Endodermal cell (in vitro differentiated cells): ENCODE data around the gene ATAD3B. TPM values are rescaled to one million over a fixed set of nuclear protein-coding genes. Genes with fewer than 3 reads are reported as not detected.

Experiments
- DNase-seq: peaks from one replicate; pipeline ENCODE4 v3.0.0-alpha.2; 2017
- H3K27ac ChIP-seq: 2 replicates; pipeline ENCODE4 v1.5.1; 2013; ENCODE audit warnings: mild to moderate bottlenecking, low read depth, low read length, moderate library complexity
- H3K27me3 ChIP-seq: 2 replicates; pipeline ENCODE4 v1.6.1; 2013; ENCODE audit warnings: mild to moderate bottlenecking, low read length, moderate library complexity; ENCODE audit not compliant: insufficient read depth, control insufficient read depth, poor library complexity, severe bottlenecking
- H3K36me3 ChIP-seq: 2 replicates; pipeline ENCODE4 v1.7.0; 2013; ENCODE audit warnings: mild to moderate bottlenecking, low read length, moderate library complexity; ENCODE audit not compliant: control insufficient read depth, insufficient read depth
- H3K4me1 ChIP-seq: one replicate; pipeline ENCODE4 v1.7.0; 2013; ENCODE audit warnings: low read length; ENCODE audit not compliant: control insufficient read depth, insufficient read depth
- H3K4me3 ChIP-seq: 2 replicates; pipeline ENCODE4 v1.5.1; 2013; ENCODE audit warnings: mild to moderate bottlenecking, low read length, moderate library complexity
- H3K9ac ChIP-seq: 2 replicates; pipeline ENCODE4 v1.6.1; 2013; ENCODE audit warnings: mild to moderate bottlenecking, low read length, moderate library complexity; ENCODE audit not compliant: poor library complexity, severe bottlenecking; ENCODE audit errors: extremely low read depth
- H3K9me3 ChIP-seq: 2 replicates; pipeline ENCODE4 v1.6.1; 2013; ENCODE audit warnings: mild to moderate bottlenecking, low read length, moderate library complexity; ENCODE audit not compliant: control insufficient read depth
- H3K27ac Mint-ChIP-seq: 2 replicates; pipeline ENCODE4 v1.8.0; 2020; ENCODE audit warnings: mixed read lengths
- H3K27me3 Mint-ChIP-seq: 2 replicates; pipeline ENCODE4 v1.8.0; 2021; ENCODE audit warnings: mild to moderate bottlenecking, mixed read lengths; ENCODE audit not compliant: insufficient read depth
- H3K36me3 Mint-ChIP-seq: 2 replicates; pipeline ENCODE4 v1.8.0; 2020; ENCODE audit warnings: low read depth, mixed read lengths
- H3K4me1 Mint-ChIP-seq: 2 replicates; pipeline ENCODE4 v1.8.0; 2020; ENCODE audit warnings: mixed read lengths
- H3K4me3 Mint-ChIP-seq: 2 replicates; pipeline ENCODE4 v1.8.0; 2020; ENCODE audit warnings: mild to moderate bottlenecking, moderate library complexity, mixed read lengths
- H3K9me3 Mint-ChIP-seq: 2 replicates; pipeline ENCODE4 v1.8.0; 2020; ENCODE audit warnings: mild to moderate bottlenecking, mixed read lengths
- WGBS, 2 experiments: methylation state at CpG; one replicate each; pipeline versions ENCODE4 v1.1.5 to v1.1.7; 2013; ENCODE audit warnings: missing lambda C conversion rate in 2 of 2, mixed read lengths in 1 of 2; ENCODE audit not compliant: insufficient coverage in 1 of 2, insufficient read length in 1 of 2; 5-methylcytosine and 5-hydroxymethylcytosine counted together
- total RNA-seq, 2 donors: library from RNA; stranded (reverse); fragmentation: NEBNext Ultra II Directional in 1 of 2; extraction: Animal tissue kit (Norgen Biotek cat#: 25700) in 1 of 2; gene quantifications; 2 replicates in 1 of 2; 3 replicates in 1 of 2; pipeline ENCODE4 v1.2.1, GENCODE V29; 2021
- TF ChIP-seq, protein P1 (sequence below): fragments of 200-600 bp; sonication (generic); conservative IDR thresholded peaks from 2 replicates; pipeline ENCODE4 v1.5.0; 2021; ENCODE audit warnings: antibody characterized with exemption, mild to moderate bottlenecking

Gene ATAD3B
- total RNA-seq, 2 donors from 2014 or later, result 41.8 to 47.4 TPM

DNA sequence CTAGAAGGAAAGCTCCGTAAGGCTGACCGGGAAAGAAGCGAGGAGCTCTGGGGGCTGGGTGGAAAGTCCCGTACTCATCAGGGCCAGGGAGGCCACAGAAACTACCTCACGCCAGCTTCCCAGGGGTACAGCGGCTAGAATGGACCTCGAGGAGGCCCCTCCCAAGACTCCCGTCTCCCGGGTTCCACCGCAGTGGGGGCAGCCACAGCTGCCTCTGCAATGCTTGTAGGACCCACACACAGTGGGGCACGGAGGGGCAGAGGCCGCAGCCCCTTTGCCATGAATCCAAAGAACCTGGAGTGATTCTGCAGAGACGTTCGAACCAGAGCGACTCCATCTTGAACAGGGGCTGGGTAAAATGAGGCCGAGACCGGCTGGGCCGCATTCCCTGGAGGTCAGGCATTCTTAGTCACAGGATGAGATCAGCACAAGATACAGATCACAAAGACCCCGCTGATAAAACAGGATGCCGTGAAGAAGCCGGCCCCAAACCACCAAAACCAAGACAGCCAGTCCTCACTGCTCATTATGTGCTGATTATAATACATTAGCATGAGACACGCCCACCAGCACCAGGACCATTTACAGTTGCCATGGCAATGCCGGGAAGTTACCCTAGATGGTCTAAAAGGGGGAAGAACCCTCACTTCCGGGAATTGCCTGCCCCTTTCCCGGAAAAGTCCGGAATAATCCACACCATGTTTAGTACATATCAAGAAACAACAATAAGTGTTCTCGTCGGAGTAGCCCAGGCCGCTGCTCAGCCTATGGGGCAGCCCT lies 48.9 kb upstream of the ATAD3B start:
- Histone ChIP-seq H3K36me3 (no peaks in the 10 kb centered on the region), H3K4me1 (peaks cover 13% of the 10 kb centered on the region), H3K27ac (no peak overlapping the region), H3K9ac (no peak overlapping the region), H3K4me3 (no peak overlapping the region), H3K9me3 (no peaks in the 10 kb centered on the region), H3K27me3 (no peaks in the 10 kb centered on the region)
- Mint-ChIP-seq H3K4me1 (peaks cover 13% of the 10 kb centered on the region), H3K36me3 (no peaks in the 10 kb centered on the region), H3K4me3 (no peak overlapping the region), H3K27ac (peak overlapping the region; percentile 86), H3K27me3 (peaks cover 7% of the 10 kb centered on the region), H3K9me3 (no peaks in the 10 kb centered on the region)
- TF ChIP-seq, protein P1, sequence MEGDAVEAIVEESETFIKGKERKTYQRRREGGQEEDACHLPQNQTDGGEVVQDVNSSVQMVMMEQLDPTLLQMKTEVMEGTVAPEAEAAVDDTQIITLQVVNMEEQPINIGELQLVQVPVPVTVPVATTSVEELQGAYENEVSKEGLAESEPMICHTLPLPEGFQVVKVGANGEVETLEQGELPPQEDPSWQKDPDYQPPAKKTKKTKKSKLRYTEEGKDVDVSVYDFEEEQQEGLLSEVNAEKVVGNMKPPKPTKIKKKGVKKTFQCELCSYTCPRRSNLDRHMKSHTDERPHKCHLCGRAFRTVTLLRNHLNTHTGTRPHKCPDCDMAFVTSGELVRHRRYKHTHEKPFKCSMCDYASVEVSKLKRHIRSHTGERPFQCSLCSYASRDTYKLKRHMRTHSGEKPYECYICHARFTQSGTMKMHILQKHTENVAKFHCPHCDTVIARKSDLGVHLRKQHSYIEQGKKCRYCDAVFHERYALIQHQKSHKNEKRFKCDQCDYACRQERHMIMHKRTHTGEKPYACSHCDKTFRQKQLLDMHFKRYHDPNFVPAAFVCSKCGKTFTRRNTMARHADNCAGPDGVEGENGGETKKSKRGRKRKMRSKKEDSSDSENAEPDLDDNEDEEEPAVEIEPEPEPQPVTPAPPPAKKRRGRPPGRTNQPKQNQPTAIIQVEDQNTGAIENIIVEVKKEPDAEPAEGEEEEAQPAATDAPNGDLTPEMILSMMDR, result no peak
- 83 to 84% methylated on average over 22 to 29 of the region's 29 CpGs for WGBS, 2 experiments
- DNase-seq, result peak; percentile 85

DNA sequence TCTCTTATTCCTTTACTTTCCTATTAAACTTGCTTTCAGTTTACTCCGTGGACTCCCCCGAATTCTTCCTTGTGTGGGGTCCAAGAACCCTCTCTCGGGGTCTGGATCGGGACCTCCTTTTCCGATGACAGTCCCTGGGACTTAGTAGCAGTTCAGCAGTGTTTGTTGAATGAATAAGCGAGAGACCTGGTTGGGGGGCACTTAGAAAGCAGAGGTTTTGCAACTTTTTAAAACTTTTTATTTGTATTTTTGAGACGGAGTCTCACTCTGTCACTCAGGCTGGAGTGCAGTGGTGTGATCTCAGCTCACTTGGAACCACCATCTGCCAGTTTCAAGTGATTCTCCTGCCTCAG lies 48.3 kb upstream of the ATAD3B start:
- Histone ChIP-seq H3K9ac (no peak overlapping the region), H3K9me3 (no peaks in the 10 kb centered on the region), H3K36me3 (no peaks in the 10 kb centered on the region), H3K4me1 (peaks cover 13% of the 10 kb centered on the region), H3K4me3 (no peak overlapping the region), H3K27ac (no peak overlapping the region), H3K27me3 (no peaks in the 10 kb centered on the region)
- Mint-ChIP-seq H3K4me1 (peaks cover 13% of the 10 kb centered on the region), H3K27me3 (peaks cover 5% of the 10 kb centered on the region), H3K9me3 (no peaks in the 10 kb centered on the region), H3K4me3 (no peak overlapping the region), H3K36me3 (no peaks in the 10 kb centered on the region), H3K27ac (peak overlapping the region; percentile 86)
- TF ChIP-seq, protein P1, result no peak
- 96% methylated on average over 6 to 7 of the region's 7 CpGs for WGBS, 2 experiments
- DNase-seq, result no peak

DNA sequence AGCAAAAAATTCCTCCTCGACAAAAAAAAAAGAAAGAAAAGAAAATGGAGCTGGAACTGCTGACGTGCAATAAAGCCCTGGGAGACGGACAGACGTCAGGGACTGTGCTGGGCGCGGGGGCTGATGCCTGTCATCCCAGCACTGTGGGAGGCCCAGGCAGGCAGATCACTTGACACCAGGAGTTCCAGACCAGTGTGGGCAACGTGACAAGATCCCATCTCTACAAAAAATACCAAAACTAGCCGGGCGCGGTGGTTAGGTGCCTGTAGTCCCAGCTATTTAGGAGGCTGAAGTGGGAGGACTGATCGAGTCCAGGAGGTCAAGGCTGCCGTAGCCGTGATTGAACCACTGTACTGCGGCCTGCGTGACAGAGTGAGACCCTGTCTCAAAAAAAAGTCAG lies 46.9 kb upstream of the ATAD3B start:
- no peak for DNase-seq
- Mint-ChIP-seq H3K36me3 (no peaks in the 10 kb centered on the region), H3K4me1 (peaks cover 12% of the 10 kb centered on the region), H3K27me3 (peaks cover 5% of the 10 kb centered on the region), H3K9me3 (peaks cover 3% of the 10 kb centered on the region), H3K4me3 (no peak overlapping the region), H3K27ac (no peak overlapping the region)
- Histone ChIP-seq H3K36me3 (no peaks in the 10 kb centered on the region), H3K9ac (no peak overlapping the region), H3K4me1 (peaks cover 13% of the 10 kb centered on the region), H3K9me3 (no peaks in the 10 kb centered on the region), H3K4me3 (no peak overlapping the region), H3K27ac (no peak overlapping the region), H3K27me3 (no peaks in the 10 kb centered on the region)
- 92 to 96% methylated on average over 14 to 15 of the region's 15 CpGs for WGBS, 2 experiments
- TF ChIP-seq, protein P1, result no peak
